Measurements from ENCODE around the gene CNTNAP5.

DNA sequence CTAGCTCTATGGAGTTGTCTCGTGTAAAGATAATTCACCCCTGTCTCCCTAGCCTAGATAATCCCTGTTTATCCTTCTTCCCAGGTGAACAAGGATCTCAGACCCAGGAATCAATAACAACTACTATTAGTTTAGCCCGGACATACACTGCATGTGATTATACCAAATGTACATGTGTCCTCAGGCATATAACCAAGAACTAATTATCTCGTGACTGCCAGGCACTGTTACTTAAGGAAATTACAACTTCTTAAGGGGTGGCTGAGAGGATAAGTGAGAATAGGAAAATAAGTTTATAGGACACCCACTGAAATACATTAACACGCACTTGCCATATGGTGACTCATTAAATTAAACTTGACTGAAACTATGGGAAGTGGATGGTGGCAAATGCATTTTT lies 126.6 kb downstream of the CNTNAP5 start:
- TF ChIP-seq, protein P1, sequence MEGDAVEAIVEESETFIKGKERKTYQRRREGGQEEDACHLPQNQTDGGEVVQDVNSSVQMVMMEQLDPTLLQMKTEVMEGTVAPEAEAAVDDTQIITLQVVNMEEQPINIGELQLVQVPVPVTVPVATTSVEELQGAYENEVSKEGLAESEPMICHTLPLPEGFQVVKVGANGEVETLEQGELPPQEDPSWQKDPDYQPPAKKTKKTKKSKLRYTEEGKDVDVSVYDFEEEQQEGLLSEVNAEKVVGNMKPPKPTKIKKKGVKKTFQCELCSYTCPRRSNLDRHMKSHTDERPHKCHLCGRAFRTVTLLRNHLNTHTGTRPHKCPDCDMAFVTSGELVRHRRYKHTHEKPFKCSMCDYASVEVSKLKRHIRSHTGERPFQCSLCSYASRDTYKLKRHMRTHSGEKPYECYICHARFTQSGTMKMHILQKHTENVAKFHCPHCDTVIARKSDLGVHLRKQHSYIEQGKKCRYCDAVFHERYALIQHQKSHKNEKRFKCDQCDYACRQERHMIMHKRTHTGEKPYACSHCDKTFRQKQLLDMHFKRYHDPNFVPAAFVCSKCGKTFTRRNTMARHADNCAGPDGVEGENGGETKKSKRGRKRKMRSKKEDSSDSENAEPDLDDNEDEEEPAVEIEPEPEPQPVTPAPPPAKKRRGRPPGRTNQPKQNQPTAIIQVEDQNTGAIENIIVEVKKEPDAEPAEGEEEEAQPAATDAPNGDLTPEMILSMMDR (conservative IDR thresholded peaks at IDR 0.05 in 1 of 2, IDR thresholded peaks at IDR 0.05 in 1 of 2; ENCODE audit: extremely low read depth in 1 of 2, insufficient read depth in 1 of 2, low read depth in 1 of 2, low read length in 2 of 2) = no peak
- TF ChIP-seq EZH2 (IDR thresholded peaks at IDR 0.05; ENCODE audit: borderline replicate concordance, low read length) = no peak

All from mammary epithelial cell (primary cell).